HG02678 (cell line): ENCODE data around the gene NOL4L.

Experiments
- ATAC-seq: cut with Tn5 transposase; IDR thresholded peaks from one replicate; pipeline ENCODE4 v1.9.1; 2021; ENCODE audit warnings: mild to moderate bottlenecking, moderate library complexity; ENCODE audit not compliant: unreplicated experiment

The NOL4L gene

DNA sequence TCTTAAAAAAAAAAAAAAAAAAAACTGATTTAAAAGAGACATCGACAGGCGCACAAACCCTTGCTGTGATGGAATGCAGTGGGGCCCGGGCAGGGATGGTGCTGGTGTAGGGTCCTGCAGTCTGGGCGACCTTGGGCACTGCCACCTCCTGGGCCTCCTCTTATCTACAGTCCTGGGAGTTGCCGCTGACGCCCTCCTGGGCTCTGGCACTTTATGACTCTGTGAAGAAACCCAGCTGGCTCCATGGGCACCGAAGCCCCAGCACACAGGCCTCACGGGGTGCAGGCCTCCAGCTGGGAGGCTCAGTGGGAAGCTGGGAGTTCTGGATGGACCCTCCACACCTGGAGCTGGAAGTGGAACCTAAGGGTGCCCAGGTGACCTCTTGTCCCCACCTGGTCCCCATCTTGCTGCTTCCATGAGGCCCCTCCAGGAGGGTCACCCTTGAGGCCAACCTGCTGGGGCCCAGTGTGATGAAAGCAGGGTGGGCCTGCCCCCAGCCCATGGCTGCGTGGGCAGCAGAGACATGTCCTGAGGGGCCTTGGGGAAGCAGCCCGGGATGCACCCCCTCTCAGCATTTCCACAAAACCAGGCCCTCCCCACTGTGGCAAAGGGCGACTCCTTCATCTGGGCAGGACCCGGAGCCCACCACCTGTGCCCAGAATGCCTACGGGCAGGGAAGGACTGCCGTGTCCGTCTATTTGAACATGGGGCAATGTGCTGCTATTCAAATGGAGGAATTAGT lies 122.1 kb downstream of the NOL4L start:
- ATAC-seq, result no peak

DNA sequence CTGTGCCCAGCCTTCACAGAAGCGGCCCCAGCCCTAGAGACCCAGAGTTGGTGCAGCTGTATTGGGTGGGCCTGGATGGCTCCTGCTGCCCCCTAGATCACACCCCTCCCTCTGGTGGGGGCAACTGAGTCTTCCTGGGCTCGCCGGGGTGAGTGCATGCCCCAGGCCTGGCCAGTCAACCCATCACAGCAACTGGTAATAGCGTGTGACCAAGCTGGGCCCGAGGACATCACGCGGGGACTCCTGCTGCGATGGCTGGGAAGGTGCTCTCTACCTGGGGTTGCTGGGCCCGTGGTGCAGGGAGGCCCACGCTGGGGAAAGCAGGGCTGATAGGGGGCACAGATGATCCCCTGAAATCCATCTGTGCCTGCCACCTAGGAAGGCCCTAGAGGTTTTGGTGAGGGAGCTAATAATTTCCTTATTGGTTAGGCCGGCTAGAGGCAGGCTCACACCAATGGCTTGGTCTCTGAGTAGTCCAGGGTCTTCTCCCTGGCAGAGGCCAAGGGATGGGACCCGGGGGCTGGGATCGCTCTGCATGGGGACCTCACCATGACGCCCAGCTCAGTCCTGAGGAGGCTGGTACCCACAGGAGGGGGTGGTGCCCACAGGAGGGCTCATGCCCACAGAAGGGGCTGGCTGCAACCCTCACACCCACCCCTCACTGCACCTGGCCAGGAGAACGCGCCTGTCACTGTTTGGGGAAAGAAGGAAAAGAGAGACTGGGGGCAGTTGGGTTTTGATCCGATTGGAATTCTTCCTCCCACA lies 123.1 kb downstream of the NOL4L start:
- no peak for ATAC-seq

DNA sequence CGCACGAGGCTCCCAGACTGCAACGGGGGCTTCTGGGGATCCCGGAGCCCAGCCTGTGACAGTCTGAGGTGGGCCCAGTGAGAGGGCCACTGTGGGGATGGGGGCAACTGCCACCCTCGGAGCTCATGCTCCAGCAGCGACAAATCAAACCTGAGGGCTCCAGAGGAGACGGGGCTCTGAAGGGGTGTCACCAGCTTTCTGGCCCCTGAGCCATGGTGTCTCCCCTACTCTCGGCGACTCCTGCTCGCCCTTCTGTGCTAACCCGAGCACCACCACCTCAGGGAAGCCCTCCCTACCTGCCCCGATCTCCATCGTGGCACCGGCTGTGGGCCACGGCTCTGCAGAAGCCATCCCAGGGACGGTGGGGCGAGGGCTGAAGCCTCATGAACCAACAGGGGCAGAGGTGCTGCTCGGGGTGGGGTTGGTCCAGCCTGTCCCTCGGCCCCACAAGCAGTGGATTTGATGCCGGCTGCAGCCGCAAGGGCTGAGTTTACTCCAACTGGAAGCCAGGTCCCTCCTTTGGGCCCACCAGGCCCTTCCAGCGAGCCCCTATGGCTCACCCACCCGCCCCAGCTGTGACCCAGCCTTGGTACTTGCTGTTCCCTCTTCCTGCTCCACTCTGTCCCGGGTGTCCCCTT lies 124.3 kb downstream of the NOL4L start:
- no peak for ATAC-seq

DNA sequence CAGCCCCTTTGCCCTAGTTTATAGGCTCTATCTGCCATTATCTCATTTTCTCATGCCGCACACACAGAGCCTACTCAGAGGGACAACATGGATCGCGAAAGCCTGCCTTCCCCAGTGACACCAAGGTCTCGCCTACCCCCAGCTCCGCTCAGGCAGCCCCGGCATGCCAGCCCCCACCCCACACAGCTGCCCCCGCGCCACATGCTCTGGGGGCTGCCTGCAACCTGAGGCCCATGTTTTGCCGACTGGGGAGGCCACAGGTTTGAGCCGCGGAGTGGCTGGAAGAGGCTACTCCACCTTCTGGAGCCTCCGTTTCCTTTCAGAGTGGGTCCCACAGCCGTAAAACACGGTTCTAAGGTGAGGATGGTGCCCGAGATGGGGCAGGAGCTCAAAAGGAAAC lies 124.9 kb downstream of the NOL4L start:
- ATAC-seq, result no peak

GRCh38 chr20:32458837-32459220 lies 126.3 kb downstream of the NOL4L start:
- no peak for ATAC-seq

DNA sequence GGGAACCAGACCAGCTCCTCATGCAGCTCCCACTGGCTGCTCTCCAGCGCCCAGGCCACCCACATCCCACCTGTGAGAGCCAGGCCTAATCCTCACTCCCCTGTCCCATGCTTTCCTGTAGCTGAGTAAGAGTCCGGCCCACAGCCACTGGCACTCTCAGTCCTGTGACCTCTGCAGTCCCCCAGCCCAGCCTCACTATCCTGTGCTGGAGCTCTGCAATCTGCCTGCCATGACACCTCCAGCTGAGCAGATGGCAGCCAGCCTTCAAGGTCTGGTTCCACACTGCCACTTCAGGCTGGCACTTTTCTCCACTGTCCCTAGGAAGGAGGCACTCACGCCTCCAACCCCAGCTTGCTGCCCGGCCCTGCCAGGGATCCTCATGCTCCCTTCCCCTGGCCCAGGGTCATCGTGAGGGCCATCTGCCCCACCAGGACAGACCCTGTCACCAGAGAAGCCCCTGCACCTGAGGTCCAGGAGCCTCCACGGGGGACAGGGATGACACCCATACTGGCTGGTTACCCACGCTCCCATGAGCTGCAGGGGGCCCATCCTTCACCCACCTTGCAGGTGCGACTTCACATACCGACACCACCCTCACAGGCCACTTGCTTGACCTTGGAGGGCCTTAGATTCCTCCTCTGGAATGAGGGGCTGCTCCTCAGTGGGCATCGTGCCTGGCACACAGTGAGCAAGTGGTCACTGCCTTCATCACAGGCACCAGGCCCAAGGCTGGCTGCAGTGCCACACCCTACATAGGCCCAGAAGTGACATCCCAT lies 126.9 kb downstream of the NOL4L start:
- ATAC-seq, result no peak

- peak; percentile 54 for ATAC-seq
Measured at GRCh38 chr20:32457479-32457986, 127.6 kb downstream of the NOL4L start.

DNA sequence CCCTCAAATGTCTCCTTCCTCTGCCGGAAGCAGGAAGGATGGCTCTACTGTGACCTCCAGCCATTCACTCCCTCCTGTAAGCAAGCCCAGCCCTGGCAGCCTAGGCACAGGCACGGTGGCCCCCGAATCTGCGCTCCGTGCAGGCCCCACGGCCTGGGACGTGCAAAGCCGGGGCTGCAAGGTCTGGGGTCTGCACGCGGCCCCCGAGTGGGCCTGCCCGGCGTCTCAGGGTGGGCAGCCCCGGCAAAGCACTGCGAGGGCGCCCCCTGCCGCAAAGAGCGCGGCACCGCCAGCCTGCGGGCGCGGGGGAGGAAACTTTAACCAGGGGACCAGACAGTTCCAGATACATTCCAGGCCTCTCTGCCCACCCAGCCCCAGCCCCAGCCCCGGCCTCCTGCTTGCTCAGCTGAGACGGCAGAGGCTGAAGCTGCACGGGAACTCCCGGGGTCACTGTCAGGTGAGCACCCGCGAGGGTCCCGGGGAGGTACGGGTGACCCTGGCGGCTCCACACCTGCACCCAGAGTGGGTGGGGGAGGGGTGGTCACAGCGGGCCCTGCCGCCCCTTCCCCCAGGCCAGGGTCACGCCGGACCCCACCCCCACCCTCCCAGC lies 128.2 kb downstream of the NOL4L start:
- peak; percentile 55 for ATAC-seq

GRCh38 chr20:32455901-32456701 lies 129.0 kb downstream of the NOL4L start:
- no peak for ATAC-seq

DNA sequence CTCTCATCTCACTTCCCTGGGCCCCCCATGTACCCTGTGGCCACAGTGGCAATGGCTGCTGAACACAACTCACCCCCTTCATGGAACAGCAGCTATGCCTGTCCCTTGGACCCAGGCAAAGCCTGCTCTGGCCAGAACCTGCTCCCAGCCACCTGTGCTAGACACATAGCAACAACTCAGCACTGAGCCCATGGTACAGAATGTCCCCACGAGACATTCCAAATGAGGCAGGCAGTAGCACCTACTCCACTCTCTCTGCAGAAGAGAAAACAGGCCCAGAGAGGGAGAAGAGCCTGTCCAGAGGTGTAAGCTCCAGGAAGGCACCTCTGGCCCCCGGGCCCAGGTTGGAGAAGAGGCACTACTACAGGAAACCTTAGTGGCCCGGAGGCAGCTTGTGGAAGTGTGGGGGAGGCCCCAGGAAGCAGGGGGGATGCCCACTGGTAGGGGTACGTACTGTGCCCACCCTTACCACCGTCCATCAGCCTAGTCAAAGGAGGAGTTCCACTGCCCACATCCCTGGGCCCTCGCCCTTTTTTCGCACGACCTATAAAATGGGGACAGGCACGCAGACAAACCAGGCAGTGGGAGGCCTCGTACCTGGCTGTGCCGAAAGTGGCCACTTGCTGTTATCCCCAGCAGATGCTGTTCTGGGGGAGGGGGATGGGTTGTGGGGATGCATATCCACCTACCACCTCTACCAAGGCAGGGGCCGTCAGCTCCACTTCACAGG lies 129.8 kb downstream of the NOL4L start:
- ATAC-seq, result no peak

DNA sequence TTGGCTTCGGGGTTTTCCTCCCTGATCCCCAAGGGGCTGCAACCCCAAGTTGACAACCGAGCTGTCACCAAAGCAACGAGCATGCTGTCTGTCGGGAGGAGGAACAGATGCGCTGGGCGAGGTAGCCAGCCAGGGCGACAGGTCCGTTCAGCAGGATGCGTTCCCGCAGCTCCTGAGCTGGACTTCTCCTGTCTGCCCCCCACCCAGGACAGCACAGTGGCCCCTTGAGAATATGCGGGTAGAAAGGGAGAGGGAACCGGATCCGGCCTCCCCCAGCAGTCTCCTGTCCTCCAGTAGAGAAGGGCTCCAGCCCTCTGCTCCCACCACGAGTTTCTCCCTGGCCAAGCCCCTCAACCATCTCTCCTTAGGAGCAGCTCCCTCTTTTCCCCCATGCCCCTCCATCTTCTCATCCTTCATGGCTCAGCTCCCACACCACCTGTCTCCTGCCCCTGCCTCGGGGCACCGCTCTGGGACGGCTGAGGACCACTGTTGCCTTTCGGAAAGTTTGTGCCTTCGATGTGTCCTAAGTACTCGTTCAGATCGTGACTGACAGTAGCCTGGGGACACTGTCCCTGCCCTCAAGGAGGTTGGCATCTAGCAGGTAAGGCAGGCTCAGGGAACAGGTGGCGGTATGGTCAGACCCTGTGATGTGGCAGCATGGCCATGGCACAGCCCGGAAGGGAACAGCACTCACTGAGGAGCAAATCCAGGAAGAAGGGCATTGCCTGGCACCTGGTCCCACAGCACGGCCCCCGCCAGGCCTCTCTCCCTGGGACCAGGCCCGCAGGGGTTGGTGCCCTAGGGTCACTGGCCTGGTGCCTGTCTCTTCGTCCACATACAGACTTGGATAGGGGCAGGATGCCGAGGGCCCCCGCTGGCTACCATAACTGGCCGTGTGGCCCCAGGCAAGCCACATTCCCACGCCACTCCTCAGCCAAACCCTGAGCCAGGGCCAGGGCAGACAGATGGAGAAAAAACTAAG lies 130.7 kb downstream of the NOL4L start:
- ATAC-seq, result no peak

GRCh38 chr20:32453467-32454163 lies 131.5 kb downstream of the NOL4L start:
- ATAC-seq, result no peak

- ATAC-seq, result no peak
Measured at GRCh38 chr20:32452776-32453466, 132.2 kb downstream of the NOL4L start.

DNA sequence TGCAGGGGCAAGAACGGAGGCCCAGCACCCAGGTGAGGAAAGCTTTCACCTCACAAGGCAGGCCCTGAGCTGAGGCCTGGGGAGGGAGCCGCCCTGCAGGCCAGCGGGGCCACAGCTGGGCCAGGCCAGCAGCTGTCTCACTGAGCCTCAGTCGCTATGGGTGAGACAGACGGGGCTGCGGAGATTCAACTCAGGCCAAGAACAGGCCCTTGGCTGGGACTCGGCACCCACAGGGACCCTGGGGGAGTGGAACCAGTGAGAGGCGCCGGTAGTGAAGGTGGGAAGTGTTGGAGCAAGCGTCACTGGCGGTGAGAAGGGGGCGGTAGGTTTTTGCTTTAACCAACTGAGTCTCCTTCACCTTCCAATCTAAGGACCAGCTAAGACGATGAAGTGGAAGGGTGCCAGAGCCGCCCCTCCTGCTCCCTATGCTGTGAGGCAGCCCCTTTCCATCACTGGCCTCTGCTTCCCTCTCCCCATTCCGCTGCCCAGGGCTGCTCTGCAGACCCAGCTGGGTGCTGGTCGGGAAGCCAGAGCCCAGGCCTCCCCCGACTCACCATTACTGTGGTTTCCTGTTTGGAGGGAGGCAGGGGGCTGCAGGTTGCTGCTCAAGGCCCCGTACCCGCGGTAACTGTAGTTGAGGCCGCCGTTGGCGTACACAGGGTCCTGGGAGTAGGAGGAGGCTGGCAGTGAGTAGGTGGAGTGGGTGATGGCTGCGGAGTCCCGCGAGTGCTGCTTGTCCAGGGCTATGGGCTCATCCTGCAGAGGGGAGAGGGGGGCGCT lies 133.3 kb downstream of the NOL4L start:
- no peak for ATAC-seq

- no peak for ATAC-seq
Measured at GRCh38 chr20:32451340-32451681, 133.8 kb downstream of the NOL4L start.

DNA sequence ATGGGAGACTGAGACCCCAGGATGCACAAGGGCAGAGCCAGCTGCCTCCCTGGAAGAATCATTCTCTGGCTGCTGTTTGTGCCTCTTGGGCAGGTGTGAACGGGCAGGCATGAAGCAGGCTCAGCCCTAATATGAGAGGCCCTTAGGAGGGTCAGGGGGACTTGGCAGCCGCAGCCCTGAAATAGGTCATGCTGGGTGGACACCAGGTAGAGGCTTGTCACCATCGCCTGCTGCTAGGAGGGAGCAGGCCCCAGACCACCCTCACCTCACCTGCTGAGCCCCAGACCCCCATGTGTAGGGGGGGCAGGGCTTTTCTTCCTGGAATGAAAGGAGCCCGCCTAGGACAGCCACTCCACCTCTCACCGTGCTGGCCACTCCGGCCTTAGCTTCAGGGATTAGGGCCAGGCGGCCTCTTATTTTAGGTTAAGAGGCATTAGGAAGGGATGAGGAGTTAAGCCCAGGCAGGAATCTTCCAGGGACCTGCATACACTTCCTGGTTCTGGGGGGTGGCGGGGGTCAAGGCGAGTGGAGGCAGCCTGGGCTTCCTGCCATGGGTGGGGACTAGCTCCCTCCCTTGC lies 134.6 kb downstream of the NOL4L start:
- ATAC-seq, result no peak
